Measurements from ENCODE around the gene KRT32.
A peak's percentile ranks its signal among the peaks of the same experiment; 100 is the strongest.

KRT32 gene

GRCh38 chr17:41457676-41458075 lies 9.5 kb downstream of the KRT32 start:
- H3K4me1 Mint-ChIP-seq, result no peaks in the 10 kb centered on the region
- no peak overlapping the region for H3K4me3 Mint-ChIP-seq
- H3K27me3 Mint-ChIP-seq, result peaks cover 17% of the 10 kb centered on the region
- no peak for ATAC-seq
- H3K27ac Mint-ChIP-seq, result no peak overlapping the region
- no peaks in the 10 kb centered on the region for H3K9me3 Mint-ChIP-seq
- no peaks in the 10 kb centered on the region for H3K36me3 Mint-ChIP-seq

DNA sequence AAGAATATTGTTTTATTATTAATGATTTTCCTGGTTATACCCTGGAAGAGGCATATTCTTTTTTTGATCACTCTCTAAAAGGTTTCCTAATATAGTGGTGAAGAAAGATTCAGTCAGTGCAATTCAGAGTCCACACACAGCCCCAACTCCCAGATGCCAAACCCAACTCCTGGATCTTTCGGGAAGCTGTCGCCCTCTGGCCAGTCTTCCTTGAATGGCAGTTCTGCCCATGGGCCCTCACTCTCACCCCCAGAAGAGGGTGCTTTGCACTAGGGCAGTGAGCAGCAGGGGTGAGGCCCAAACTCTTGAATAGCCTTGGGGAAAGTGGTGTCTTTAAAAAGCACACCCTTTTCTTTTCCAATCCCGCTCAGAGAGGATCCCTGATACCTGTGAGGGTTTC lies 11.0 kb downstream of the KRT32 start:
- Mint-ChIP-seq H3K36me3 (no peaks in the 10 kb centered on the region), H3K4me3 (no peak overlapping the region), H3K27ac (no peak overlapping the region), H3K27me3 (peaks cover 12% of the 10 kb centered on the region), H3K9me3 (no peaks in the 10 kb centered on the region), H3K4me1 (no peaks in the 10 kb centered on the region)
- no peak for ATAC-seq

DNA sequence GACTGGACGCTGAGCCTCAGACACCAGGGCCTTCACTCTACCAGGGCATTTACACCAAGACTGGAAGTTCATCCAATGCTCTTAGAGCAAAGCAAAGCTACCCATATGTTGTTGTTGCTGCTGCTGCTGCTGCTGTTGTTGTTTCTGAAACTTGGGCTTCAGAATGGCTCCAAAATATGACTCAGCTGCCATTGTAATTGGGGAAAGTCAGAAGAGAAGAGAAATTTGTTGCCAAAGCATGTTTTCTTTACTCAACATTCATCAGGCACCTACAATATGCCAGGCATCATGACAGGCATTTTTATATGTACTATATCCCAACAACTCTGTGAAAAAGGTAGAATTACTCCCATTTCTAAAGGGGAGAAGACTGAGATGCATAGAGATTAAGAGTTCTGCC lies 11.9 kb downstream of the KRT32 start:
- H3K9me3 Mint-ChIP-seq, result no peaks in the 10 kb centered on the region
- no peaks in the 10 kb centered on the region for H3K36me3 Mint-ChIP-seq
- H3K4me3 Mint-ChIP-seq, result no peak overlapping the region
- H3K27ac Mint-ChIP-seq, result no peak overlapping the region
- ATAC-seq, result no peak
- H3K4me1 Mint-ChIP-seq, result no peaks in the 10 kb centered on the region
- H3K27me3 Mint-ChIP-seq, result peaks cover 21% of the 10 kb centered on the region

DNA sequence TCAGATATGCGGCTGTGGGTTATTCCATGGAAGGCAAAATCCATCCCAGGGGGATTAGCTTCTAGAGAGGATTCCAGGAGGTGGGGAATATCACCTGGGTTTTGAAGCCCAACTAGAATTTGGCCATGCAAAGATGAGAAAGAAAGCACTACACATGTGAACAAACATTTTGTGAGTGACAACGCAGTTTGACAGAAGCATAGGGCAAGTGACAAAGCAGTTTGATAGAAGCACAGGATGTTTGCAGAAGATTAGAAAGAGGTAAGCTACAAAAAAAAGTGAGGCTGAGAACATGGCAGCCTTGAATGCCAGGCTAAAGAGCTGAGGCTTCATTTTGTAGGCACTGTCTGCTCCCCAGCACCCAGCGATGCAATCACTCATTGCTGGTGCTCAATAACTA lies 14.1 kb downstream of the KRT32 start:
- no peak overlapping the region for H3K27ac Mint-ChIP-seq
- no peaks in the 10 kb centered on the region for H3K36me3 Mint-ChIP-seq
- no peak overlapping the region for H3K4me3 Mint-ChIP-seq
- no peak for ATAC-seq
- no peaks in the 10 kb centered on the region for H3K4me1 Mint-ChIP-seq
- H3K9me3 Mint-ChIP-seq, result no peaks in the 10 kb centered on the region
- H3K27me3 Mint-ChIP-seq, result peaks cover 36% of the 10 kb centered on the region

- no peak for ATAC-seq
- Mint-ChIP-seq H3K9me3 (no peaks in the 10 kb centered on the region), H3K36me3 (no peaks in the 10 kb centered on the region), H3K27me3 (peaks cover 35% of the 10 kb centered on the region), H3K27ac (no peak overlapping the region), H3K4me1 (no peaks in the 10 kb centered on the region), H3K4me3 (no peak overlapping the region)
Measured at GRCh38 chr17:41452281-41452680, 14.9 kb downstream of the KRT32 start.

DNA sequence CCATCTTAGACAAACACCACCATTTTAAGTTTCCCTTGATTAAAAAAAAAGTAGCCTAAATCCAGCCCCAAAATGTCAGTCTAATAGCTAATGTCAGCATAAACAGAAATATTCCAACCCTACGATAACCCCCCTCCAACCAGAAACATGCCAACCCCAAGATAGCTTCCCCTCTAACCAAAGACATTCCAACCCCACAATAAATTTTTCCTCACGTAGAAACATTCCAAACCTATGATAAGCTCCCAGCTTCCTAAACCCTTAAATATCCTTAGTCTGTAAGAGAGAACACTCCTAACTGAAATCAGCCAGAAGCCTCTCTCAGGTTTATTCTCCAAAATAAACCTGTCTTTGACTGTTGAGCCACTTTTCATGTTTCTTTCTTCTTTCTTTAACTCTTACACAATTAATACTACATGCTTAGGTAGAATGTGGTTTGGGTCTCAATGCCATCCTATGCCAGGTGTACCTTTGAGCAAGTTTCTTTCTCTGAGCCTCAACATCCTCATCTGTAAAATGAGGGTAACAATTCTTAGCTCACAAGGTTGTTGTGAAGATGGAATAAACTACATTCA lies 15.9 kb downstream of the KRT32 start:
- ATAC-seq, result no peak
- no peak overlapping the region for H3K27ac Mint-ChIP-seq
- no peaks in the 10 kb centered on the region for H3K9me3 Mint-ChIP-seq
- no peaks in the 10 kb centered on the region for H3K4me1 Mint-ChIP-seq
- no peak overlapping the region for H3K4me3 Mint-ChIP-seq
- no peaks in the 10 kb centered on the region for H3K36me3 Mint-ChIP-seq
- peaks cover 35% of the 10 kb centered on the region for H3K27me3 Mint-ChIP-seq

- H3K9me3 Mint-ChIP-seq, result no peaks in the 10 kb centered on the region
- no peaks in the 10 kb centered on the region for H3K4me1 Mint-ChIP-seq
- H3K27me3 Mint-ChIP-seq, result peaks cover 53% of the 10 kb centered on the region
- H3K4me3 Mint-ChIP-seq, result no peak overlapping the region
- peak; percentile 7 for ATAC-seq
- H3K36me3 Mint-ChIP-seq, result no peaks in the 10 kb centered on the region
- H3K27ac Mint-ChIP-seq, result no peak overlapping the region
Measured at GRCh38 chr17:41449008-41449407, 18.2 kb downstream of the KRT32 start.

DNA sequence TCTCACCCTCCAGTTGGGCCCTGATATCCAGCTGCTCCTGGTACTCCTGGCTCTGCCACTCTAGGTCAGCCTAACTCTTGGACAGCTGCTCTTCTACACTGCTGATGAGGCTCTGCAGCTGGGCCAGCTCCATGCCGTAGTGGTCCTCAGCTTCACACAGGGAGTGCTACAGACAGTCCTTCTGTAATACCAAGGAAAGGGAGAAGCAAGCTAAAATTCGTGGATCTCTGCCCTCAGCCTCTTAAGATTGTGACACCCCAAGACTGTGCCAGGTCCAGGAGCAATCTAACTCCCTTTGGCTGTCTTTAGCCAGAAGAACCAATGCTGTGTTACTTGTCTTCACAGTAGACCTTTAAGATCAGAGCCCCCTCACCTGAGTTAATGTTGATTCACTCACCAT lies 18.7 kb downstream of the KRT32 start:
- no peak overlapping the region for H3K4me3 Mint-ChIP-seq
- no peak overlapping the region for H3K27ac Mint-ChIP-seq
- ATAC-seq, result no peak
- H3K9me3 Mint-ChIP-seq, result no peaks in the 10 kb centered on the region
- H3K4me1 Mint-ChIP-seq, result no peaks in the 10 kb centered on the region
- no peaks in the 10 kb centered on the region for H3K36me3 Mint-ChIP-seq
- peaks cover 56% of the 10 kb centered on the region for H3K27me3 Mint-ChIP-seq

DNA sequence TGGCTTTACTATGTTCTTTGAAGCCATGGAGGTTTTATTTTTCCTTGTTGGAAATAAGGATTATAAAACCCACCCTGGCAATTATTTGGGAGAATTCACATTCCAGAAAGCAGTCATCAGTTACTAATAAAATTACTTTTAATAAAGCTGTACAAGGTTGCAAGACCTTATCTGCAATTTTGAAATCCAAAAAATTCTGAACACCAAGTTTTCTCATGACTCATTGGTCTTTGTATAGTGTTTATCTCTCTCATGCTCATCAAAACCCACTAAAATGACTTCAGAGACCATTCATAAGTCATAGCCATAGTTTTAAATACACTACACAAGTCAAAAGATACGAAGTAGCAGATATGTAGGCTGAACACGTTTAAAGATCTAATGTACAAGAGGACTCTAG lies 20.4 kb downstream of the KRT32 start:
- Mint-ChIP-seq H3K36me3 (no peaks in the 10 kb centered on the region), H3K9me3 (no peaks in the 10 kb centered on the region), H3K27me3 (peaks cover 72% of the 10 kb centered on the region), H3K4me1 (no peaks in the 10 kb centered on the region), H3K4me3 (no peak overlapping the region), H3K27ac (no peak overlapping the region)
- no peak for ATAC-seq

GRCh38 chr17:41444640-41445039 lies 22.5 kb downstream of the KRT32 start:
- Mint-ChIP-seq H3K4me1 (no peaks in the 10 kb centered on the region), H3K9me3 (no peaks in the 10 kb centered on the region), H3K4me3 (no peak overlapping the region), H3K27ac (no peak overlapping the region), H3K27me3 (peaks cover 73% of the 10 kb centered on the region), H3K36me3 (no peaks in the 10 kb centered on the region)
- ATAC-seq, result no peak

DNA sequence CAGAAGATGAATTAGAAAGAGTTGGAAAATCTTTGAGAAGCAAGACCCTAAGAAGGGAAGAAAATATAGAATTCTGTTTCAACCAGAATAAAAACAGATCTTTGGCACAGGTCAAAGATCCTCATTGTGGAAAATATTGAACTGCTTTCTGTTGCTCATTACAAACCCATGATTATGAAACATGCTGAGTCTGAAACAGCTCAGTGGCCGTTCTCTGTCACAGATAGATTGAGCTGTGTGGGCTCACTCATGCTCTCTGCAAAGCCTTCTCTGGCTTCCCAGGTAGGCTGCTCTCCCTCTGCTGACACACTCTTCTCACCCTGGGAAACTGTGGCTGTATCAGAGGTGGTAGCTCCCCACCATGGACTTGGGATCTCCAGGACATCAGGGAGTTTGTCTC lies 23.0 kb downstream of the KRT32 start:
- no peak for ATAC-seq
- Mint-ChIP-seq H3K9me3 (no peaks in the 10 kb centered on the region), H3K4me1 (no peaks in the 10 kb centered on the region), H3K4me3 (no peak overlapping the region), H3K36me3 (no peaks in the 10 kb centered on the region), H3K27me3 (peaks cover 70% of the 10 kb centered on the region), H3K27ac (no peak overlapping the region)

DNA sequence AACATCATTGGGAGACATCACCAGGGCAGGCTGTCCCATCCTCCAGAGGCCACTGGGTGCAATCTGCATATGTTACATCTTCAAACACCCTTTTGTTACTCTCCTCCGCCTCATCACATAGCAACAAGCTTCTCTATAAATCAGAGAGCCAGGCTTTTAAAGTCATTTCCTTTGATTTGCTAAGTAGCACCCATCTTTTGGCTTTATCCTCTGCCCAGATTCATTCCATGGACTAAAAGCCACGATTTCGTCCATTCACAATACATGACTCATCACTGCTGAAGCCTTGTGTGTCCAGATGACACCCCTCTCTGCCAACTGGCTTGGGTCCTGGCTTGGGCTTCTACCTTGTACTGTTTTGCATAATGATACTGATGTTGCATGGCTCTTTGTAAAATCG lies 24.4 kb downstream of the KRT32 start:
- Mint-ChIP-seq H3K27me3 (peaks cover 59% of the 10 kb centered on the region), H3K27ac (no peak overlapping the region), H3K36me3 (no peaks in the 10 kb centered on the region), H3K4me3 (no peak overlapping the region), H3K4me1 (no peaks in the 10 kb centered on the region), H3K9me3 (no peaks in the 10 kb centered on the region)
- ATAC-seq, result no peak

- Mint-ChIP-seq H3K27me3 (peaks cover 60% of the 10 kb centered on the region), H3K4me3 (no peak within 1 kb of the TSS), H3K4me1 (no peaks in the 10 kb centered on the region), H3K9me3 (no peaks in the 10 kb centered on the region), H3K36me3 (no peaks in the 10 kb centered on the region), H3K27ac (no peak within 1 kb of the TSS)
- no peak for ATAC-seq
Measured at GRCh38 chr17:41440531-41441033, 26.6 kb downstream of the KRT32 start, which contains the start of gene KRT38. TSS of gene KRT38 (minus strand) at chr17:41440983. CDS start at chr17:41440921, 62 bp downstream.

GRCh38 chr17:41439375-41439774 lies 27.8 kb downstream of the KRT32 start:
- Mint-ChIP-seq H3K27me3 (peaks cover 56% of the 10 kb centered on the region), H3K4me1 (no peaks in the 10 kb centered on the region), H3K36me3 (no peaks in the 10 kb centered on the region), H3K27ac (no peak overlapping the region), H3K4me3 (no peak overlapping the region), H3K9me3 (no peaks in the 10 kb centered on the region)
- no peak for ATAC-seq

DNA sequence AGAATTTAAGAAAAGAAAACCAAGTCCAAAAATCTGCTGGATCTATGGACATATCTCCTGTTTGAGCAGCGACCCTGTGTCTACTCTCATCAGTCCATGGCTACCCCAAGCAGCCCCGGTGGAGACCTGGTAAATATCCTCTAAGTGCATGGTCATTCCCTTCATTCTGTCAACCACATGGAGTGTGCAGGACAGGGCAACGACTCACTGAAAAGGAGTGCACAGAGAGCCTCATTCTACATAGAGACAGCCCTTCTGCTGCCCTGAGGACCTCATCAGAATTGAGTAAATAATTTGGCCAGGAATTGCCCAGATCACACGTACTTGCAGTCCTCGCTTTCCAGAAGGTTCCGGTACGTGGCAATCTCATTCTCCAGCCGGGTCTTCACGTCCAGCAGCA lies 29.4 kb downstream of the KRT32 start:
- no peak for ATAC-seq
- no peaks in the 10 kb centered on the region for H3K36me3 Mint-ChIP-seq
- no peak overlapping the region for H3K27ac Mint-ChIP-seq
- peaks cover 48% of the 10 kb centered on the region for H3K27me3 Mint-ChIP-seq
- H3K9me3 Mint-ChIP-seq, result no peaks in the 10 kb centered on the region
- no peaks in the 10 kb centered on the region for H3K4me1 Mint-ChIP-seq
- no peak overlapping the region for H3K4me3 Mint-ChIP-seq

DNA sequence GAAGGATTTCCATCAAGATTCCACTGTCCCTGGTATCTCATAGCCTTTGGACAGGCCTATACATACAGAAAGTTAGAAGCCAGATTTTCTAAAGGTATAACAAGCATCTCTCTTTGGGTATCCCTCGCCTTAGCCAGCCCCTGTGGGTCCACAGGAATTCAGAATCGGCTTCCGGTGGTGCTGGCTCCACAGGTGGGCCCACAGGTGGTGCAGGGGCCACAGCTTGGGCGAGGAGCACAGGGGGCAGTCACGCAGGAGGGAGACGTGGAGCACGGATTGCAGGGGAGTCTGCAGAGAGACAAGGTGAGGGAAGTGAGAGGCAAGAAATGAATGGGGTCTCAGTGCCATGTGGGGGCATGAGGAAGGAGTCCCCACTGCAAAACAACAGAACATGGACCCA lies 29.9 kb downstream of the KRT32 start:
- H3K27me3 Mint-ChIP-seq, result peaks cover 43% of the 10 kb centered on the region
- no peaks in the 10 kb centered on the region for H3K9me3 Mint-ChIP-seq
- no peaks in the 10 kb centered on the region for H3K4me1 Mint-ChIP-seq
- no peak for ATAC-seq
- H3K4me3 Mint-ChIP-seq, result no peak overlapping the region
- H3K27ac Mint-ChIP-seq, result no peak overlapping the region
- H3K36me3 Mint-ChIP-seq, result no peaks in the 10 kb centered on the region

- Mint-ChIP-seq H3K27ac (no peak overlapping the region), H3K36me3 (no peaks in the 10 kb centered on the region), H3K9me3 (no peaks in the 10 kb centered on the region), H3K4me1 (no peaks in the 10 kb centered on the region), H3K27me3 (peaks cover 39% of the 10 kb centered on the region), H3K4me3 (no peak overlapping the region)
- ATAC-seq, result no peak
Measured at GRCh38 chr17:41434415-41434814, 32.8 kb downstream of the KRT32 start.

Data from stimulated activated memory B cell treated with anti-CD40 and anti-IgM and Interleukin-4, amounts not matched to agents 10 μg/mL and 1 μg/mL and 100 μg/mL, for 72 hours (primary cell).